IPS-15b (cell line): ENCODE results near the gene CDKN2AIPNL.
A peak's percentile ranks its signal among the peaks of the same experiment; 100 is the strongest.
"Not testable (repeated sequence)": the region's sequence is repeated elsewhere in the genome, so short reads cannot be mapped to it uniquely, and the experiment has no call there.

Experiments used
- H3K27me3 ChIP-seq: one replicate; pipeline ENCODE4 v1.6.1; 2013; ENCODE audit warnings: low read length; ENCODE audit not compliant: control insufficient read depth, insufficient read depth
- H3K36me3 ChIP-seq: one replicate; pipeline ENCODE4 v1.6.1; 2013; ENCODE audit warnings: low read length; ENCODE audit not compliant: control insufficient read depth, insufficient read depth
- H3K4me1 ChIP-seq: one replicate; pipeline ENCODE4 v1.6.1; 2013; ENCODE audit warnings: mild to moderate bottlenecking, low read length; ENCODE audit not compliant: control insufficient read depth, insufficient read depth
- H3K4me3 ChIP-seq: one replicate; pipeline ENCODE4 v1.5.1; 2013; ENCODE audit warnings: low read depth, low read length
- H3K9ac ChIP-seq: one replicate; pipeline ENCODE4 v1.6.1; 2013; ENCODE audit warnings: low read depth, mild to moderate bottlenecking, low read length
- H3K9me3 ChIP-seq: one replicate; pipeline ENCODE4 v1.6.1; 2013; ENCODE audit warnings: mild to moderate bottlenecking, low read length; ENCODE audit not compliant: control insufficient read depth, insufficient read depth

Gene CDKN2AIPNL

DNA sequence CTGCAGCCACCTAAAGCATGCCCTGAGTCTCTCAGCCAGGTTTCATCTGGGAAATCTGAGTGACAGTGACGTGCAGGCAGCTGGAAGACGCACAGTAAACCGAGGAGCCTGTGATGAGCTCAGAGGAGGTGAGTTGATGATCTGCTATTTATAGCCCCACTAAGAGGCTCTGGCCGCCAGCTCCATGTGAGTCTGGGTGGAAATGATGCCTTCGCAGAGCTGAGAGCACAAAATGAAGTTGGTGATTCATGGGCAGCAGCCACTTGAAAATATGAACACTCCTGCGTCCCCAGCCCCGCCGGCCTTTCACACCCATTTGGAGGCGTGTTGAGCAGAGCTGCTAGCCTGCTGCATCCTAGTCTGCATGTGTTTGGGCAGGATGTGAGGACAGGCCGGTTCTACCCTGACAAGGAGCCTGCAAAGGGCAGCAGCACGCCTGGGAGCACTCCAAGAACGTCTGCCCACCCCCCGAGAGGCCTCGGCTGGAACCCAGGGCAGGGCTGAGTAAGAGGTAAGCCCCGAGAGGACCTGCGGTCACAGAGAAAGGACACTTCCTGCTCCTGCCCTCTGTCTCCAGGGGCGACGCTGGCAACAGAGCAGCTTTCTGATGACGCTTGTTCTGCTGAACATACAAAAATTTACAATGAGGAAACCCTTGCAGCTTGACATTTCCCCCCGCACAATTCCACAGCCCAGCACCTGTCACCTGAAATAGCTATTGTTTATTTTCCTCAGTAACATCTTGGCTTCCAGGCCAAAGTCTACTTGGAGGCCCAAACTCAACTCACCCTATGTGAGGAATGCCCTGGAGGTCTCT lies 25.1 kb upstream of the CDKN2AIPNL start:
- Histone ChIP-seq H3K4me3 (no peak overlapping the region), H3K4me1 (peaks cover 7% of the 10 kb centered on the region), H3K9ac (no peak overlapping the region)

DNA sequence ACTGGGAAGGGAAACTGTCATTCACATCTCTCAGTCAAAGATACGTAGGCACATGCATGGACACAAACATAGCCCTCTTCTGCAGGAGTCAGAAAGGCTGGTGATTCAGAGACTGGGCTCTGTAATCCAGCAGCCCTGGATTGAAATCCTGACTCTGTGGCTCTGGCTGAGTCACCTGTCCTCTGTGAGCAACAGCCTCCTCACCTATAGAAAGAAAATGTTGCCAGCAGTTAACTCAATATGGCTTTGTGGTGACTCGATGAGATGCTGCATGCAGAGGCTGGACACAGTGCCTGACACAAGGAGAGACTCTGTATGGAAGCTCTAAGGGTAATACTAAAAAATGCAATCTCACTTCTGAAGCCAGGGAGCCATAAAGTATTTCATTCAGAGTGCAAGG lies 23.9 kb upstream of the CDKN2AIPNL start:
- no peaks in the 10 kb centered on the region for H3K9me3 ChIP-seq
- H3K36me3 ChIP-seq = peaks cover 9% of the 10 kb centered on the region
- no peaks in the 10 kb centered on the region for H3K27me3 ChIP-seq
- no peak overlapping the region for H3K9ac ChIP-seq
- H3K4me1 ChIP-seq = peaks cover 7% of the 10 kb centered on the region
- H3K4me3 ChIP-seq = no peak overlapping the region

More for the DNA sequence above, 25.1 kb upstream of the CDKN2AIPNL start:
- H3K27me3 ChIP-seq = no peaks in the 10 kb centered on the region
- no peaks in the 10 kb centered on the region for H3K9me3 ChIP-seq
- peaks cover 9% of the 10 kb centered on the region for H3K36me3 ChIP-seq

- H3K27me3 ChIP-seq = no peaks in the 10 kb centered on the region
- peaks cover 25% of the 10 kb centered on the region for H3K4me1 ChIP-seq
- no peak overlapping the region for H3K9ac ChIP-seq
- no peaks in the 10 kb centered on the region for H3K9me3 ChIP-seq
- H3K36me3 ChIP-seq = no peaks in the 10 kb centered on the region
- H3K4me3 ChIP-seq = no peak overlapping the region
Measured at GRCh38 chr5:134432677-134433359, 21.1 kb upstream of the CDKN2AIPNL start.

- H3K9me3 ChIP-seq = no peaks in the 10 kb centered on the region
- no peaks in the 10 kb centered on the region for H3K36me3 ChIP-seq
- H3K4me1 ChIP-seq = peaks cover 29% of the 10 kb centered on the region
- no peak overlapping the region for H3K4me3 ChIP-seq
- no peaks in the 10 kb centered on the region for H3K27me3 ChIP-seq
- H3K9ac ChIP-seq = no peak overlapping the region
Measured at GRCh38 chr5:134432174-134432573, 20.5 kb upstream of the CDKN2AIPNL start.

GRCh38 chr5:134430001-134430569 lies 18.4 kb upstream of the CDKN2AIPNL start:
- H3K9ac ChIP-seq = no peak overlapping the region
- H3K27me3 ChIP-seq = no peaks in the 10 kb centered on the region
- H3K4me3 ChIP-seq = no peak overlapping the region
- H3K9me3 ChIP-seq = no peaks in the 10 kb centered on the region
- peaks cover 24% of the 10 kb centered on the region for H3K4me1 ChIP-seq
- no peaks in the 10 kb centered on the region for H3K36me3 ChIP-seq

GRCh38 chr5:134427540-134428041 lies 15.9 kb upstream of the CDKN2AIPNL start:
- H3K4me1 ChIP-seq = peaks cover 22% of the 10 kb centered on the region
- H3K9ac ChIP-seq = peak overlapping the region; percentile 30
- no peaks in the 10 kb centered on the region for H3K36me3 ChIP-seq
- H3K4me3 ChIP-seq = peak overlapping the region; percentile 10
- H3K9me3 ChIP-seq = no peaks in the 10 kb centered on the region
- H3K27me3 ChIP-seq = no peaks in the 10 kb centered on the region

DNA sequence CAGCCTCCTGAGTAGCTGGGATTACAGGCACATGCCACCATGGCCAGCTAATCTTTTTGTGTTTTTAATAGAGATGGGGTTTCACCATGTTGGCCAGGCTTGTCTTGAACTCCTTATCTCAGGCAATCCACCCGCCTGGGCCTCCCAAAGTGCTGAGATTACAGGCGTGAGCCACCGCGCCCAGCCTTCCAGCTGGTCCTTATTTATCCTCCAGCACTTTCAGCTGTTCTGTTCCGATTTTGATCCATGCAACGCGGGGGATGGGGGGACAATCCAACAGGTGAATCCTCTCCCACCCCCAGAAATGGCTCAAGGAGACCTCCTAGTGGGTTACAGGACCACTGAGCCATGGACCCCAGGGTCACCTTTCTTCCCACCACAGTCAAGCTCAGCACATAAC lies 14.7 kb upstream of the CDKN2AIPNL start:
- H3K9me3 ChIP-seq = no peaks in the 10 kb centered on the region
- no peak overlapping the region for H3K4me3 ChIP-seq
- no peaks in the 10 kb centered on the region for H3K27me3 ChIP-seq
- peaks cover 22% of the 10 kb centered on the region for H3K4me1 ChIP-seq
- no peaks in the 10 kb centered on the region for H3K36me3 ChIP-seq
- no peak overlapping the region for H3K9ac ChIP-seq

- Histone ChIP-seq H3K36me3 (no peaks in the 10 kb centered on the region), H3K9me3 (no peaks in the 10 kb centered on the region), H3K4me1 (peaks cover 7% of the 10 kb centered on the region), H3K9ac (no peak overlapping the region), H3K27me3 (no peaks in the 10 kb centered on the region), H3K4me3 (no peak overlapping the region)
Measured at GRCh38 chr5:134423376-134423775, 11.7 kb upstream of the CDKN2AIPNL start.

DNA sequence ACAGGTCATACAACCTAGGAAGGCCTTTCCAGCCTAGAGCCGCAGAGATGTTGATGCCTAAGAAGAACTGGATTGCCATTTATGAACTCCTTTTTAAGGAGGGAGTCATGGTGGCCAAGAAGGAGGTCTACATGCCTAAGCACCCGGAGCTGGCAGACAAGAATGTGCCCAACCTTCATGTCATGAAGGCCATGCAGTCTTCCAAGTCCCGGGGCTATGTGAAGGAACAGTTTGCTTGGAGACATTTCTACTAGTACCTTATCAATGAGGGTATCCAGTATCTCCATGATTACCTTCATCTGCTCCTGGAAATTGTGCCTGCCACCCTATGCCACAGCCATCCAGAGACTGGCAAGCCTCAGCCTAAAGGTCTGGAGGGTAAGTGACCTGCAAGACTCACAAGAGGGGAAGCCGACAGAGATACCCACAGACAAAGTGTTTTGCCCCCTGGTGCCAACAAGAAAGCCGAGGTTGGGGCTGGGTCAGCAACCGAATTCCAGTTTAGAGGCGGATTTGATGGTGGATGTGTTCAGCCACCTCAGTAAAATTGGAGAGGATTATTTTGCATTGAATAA lies 11.2 kb upstream of the CDKN2AIPNL start:
- no peak overlapping the region for H3K4me3 ChIP-seq
- no peaks in the 10 kb centered on the region for H3K27me3 ChIP-seq
- H3K4me1 ChIP-seq = peaks cover 4% of the 10 kb centered on the region
- H3K9me3 ChIP-seq = no peaks in the 10 kb centered on the region
- H3K36me3 ChIP-seq = no peaks in the 10 kb centered on the region
- H3K9ac ChIP-seq = no peak overlapping the region

GRCh38 chr5:134421038-134421437 lies 9.4 kb upstream of the CDKN2AIPNL start:
- H3K36me3 ChIP-seq, H3K9me3 ChIP-seq, H3K4me1 ChIP-seq, H3K27me3 ChIP-seq, H3K4me3 ChIP-seq, H3K9ac ChIP-seq: not testable (repeated sequence)

DNA sequence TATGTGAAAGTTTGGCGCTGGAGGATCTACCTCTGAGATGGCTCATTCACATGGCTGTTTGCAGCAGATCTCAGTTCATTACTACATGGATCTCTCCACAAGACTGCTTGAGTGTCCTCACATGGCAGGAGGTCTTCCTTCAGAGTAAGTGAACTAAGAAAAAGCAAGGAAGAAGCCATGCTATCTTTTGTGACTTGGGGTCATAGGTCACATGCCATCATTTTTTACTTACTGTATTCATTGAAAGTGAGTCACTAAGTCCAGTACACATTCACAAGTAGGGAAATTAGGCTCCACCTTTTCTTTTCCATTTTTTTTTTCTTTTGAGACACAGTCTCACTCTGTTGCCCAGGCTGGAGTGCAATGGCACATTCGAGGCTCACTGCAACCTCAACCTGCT lies 8.7 kb upstream of the CDKN2AIPNL start:
- Histone ChIP-seq H3K27me3 (no peaks in the 10 kb centered on the region), H3K36me3 (no peaks in the 10 kb centered on the region), H3K9me3 (no peaks in the 10 kb centered on the region), H3K9ac (no peak overlapping the region), H3K4me1 (no peaks in the 10 kb centered on the region), H3K4me3 (no peak overlapping the region)
